A549 treated with Mapracorat at 1 μM for 4 hours (cell line): ENCODE measurements around the gene SFTPA2. TPM values are rescaled to one million over a fixed set of nuclear protein-coding genes. Genes with fewer than 3 reads are reported as not detected.

Experiments used
- total RNA-seq: library from RNA; stranded (reverse); fragments of 200-300 nt; extraction: Qiagen RNA extraction; gene quantifications from 5 replicates; pipeline ENCODE4 v1.2.3, GENCODE V29; 2022

SFTPA2 gene
- not detected in 5 replicates for total RNA-seq

GRCh38 chr10:79560160-79560709, at the start of gene SFTPA2:
TSS of gene SFTPA2 (minus strand) at chr10:79560407. CDS start at chr10:79559483, 924 bp downstream.

GRCh38 chr10:79511891-79512583, 48.2 kb downstream of the SFTPA2 start, which contains the start of gene EIF5AL1:
TSS of gene EIF5AL1 (plus strand) at chr10:79512533. CDS start at chr10:79512650, 117 bp downstream.

Other genes with a start within 250 kb of the SFTPA2 start
- 130 to 189 TPM (median 140 TPM) in 5 replicates for gene PPIF, start 212.9 kb downstream of the SFTPA2 start, total RNA-seq
- gene ZCCHC24, start 114.8 kb downstream of the SFTPA2 start, total RNA-seq: 2.6 to 4.4 TPM (median 3.8 TPM) in 5 replicates
- 2.1 to 4.1 TPM (median 2.2 TPM) in 5 replicates for gene EIF5AL1, start 47.9 kb downstream of the SFTPA2 start, total RNA-seq
- gene SFTPA1, start 50.5 kb upstream of the SFTPA2 start, total RNA-seq: not detected in 5 replicates
- gene NUTM2B, start 142.8 kb upstream of the SFTPA2 start, total RNA-seq: 0.29 to 0.53 TPM (median 0.34 TPM) in 5 replicates